K562 (cell line): ENCODE data around the gene FOXO4. TPM values are rescaled to one million over a fixed set of nuclear protein-coding genes. Genes with fewer than 3 reads are reported as not detected.

Experiments used
- ASH1L ChIP-seq: fragments of 450-650 bp; IDR thresholded peaks from 2 replicates; pipeline ENCODE4 v1.6.1; 2018; ENCODE audit warnings: borderline replicate concordance, mild to moderate bottlenecking, low read depth; ENCODE audit not compliant: partially characterized antibody
- CREM ChIP-seq: IDR thresholded peaks from 2 replicates; pipeline ENCODE4 v1.6.1; 2014; ENCODE audit warnings: antibody characterized with exemption, low read depth
- ELF2 ChIP-seq: fragments of 250-450 bp; sonication (Bioruptor Pico); IDR thresholded peaks from 2 replicates; pipeline ENCODE4 v1.5.0; 2021; ENCODE audit warnings: mild to moderate bottlenecking
- GABPA ChIP-seq: fragments of 200-800 bp; sonication (Bioruptor generic); conservative IDR thresholded peaks from 2 replicates; pipeline ENCODE4 v1.6.1; 2016; ENCODE audit warnings: low read depth, missing genetic modification characterization, missing compliant biosample characterization
- GTF2A2 ChIP-seq: IDR thresholded peaks from 2 replicates; pipeline ENCODE4 v1.6.1; 2016; ENCODE audit warnings: mild to moderate bottlenecking, missing genetic modification characterization, missing compliant biosample characterization
- NBN ChIP-seq: fragments of 450-650 bp; IDR thresholded peaks from 2 replicates; pipeline ENCODE4 v1.6.1; 2016; ENCODE audit warnings: low read depth, mild to moderate bottlenecking
- RBM14 ChIP-seq: fragments of 200-400 bp; formaldehyde crosslinking; IDR thresholded peaks from 2 replicates; pipeline ENCODE4 v1.6.1; 2018; ENCODE audit warnings: low read depth, mild to moderate bottlenecking, low read length, moderate library complexity, borderline replicate concordance; ENCODE audit not compliant: insufficient read depth
- SLC30A9 ChIP-seq: fragments of 250-450 bp; sonication (Bioruptor Pico); IDR thresholded peaks from 2 replicates; pipeline ENCODE4 v1.8.0; 2022; ENCODE audit warnings: mild to moderate bottlenecking, moderate library complexity
- TRIM28 ChIP-seq: fragments of 450-650 bp; IDR thresholded peaks from 2 replicates; pipeline ENCODE4 v1.6.1; 2017
- ZBTB7A ChIP-seq: IDR thresholded peaks from 2 replicates; pipeline ENCODE4 v1.6.1; 2011; ENCODE audit warnings: low read depth, mild to moderate bottlenecking, low read length, moderate library complexity, borderline replicate concordance; ENCODE audit not compliant: control insufficient read depth
- ZFP1 ChIP-seq: fragments of 450-650 bp; formaldehyde crosslinking; IDR thresholded peaks from 2 replicates; pipeline ENCODE4 v1.4.0; 2020; ENCODE audit warnings: mild to moderate bottlenecking, mixed read lengths
- ZFX ChIP-seq: sonication (generic); formaldehyde crosslinking; IDR thresholded peaks from 2 replicates; pipeline ENCODE4 v1.8.0; 2022; ENCODE audit warnings: mild to moderate bottlenecking, missing genetic modification reagents, moderate library complexity
- ZNF668 ChIP-seq: fragments of 250-450 bp; sonication (Bioruptor Pico); IDR thresholded peaks from 2 replicates; pipeline ENCODE4 v1.8.0; 2022; ENCODE audit warnings: mild to moderate bottlenecking, inconsistent platforms
- polyA plus RNA-seq, 8 experiments: library from polyadenylated mRNA; depleted of rRNA in 4 of 8; stranded (reverse) in 5 of 8; unstranded in 3 of 8; fragments of >200 nt; fragmentation: Nextera tagmentation in 2 of 8; fragmentation: Illumina TruSeq in 1 of 8; extraction: Ambion mirVana in 2 of 8; extraction: Trizol in 1 of 8; gene quantifications; 2 replicates each; pipeline versions ENCODE4 v1.2.1 to v1.2.3, GENCODE V29; 2011 to 2014; ENCODE audit warnings: inconsistent platforms in 1 of 8, missing spikeins in 1 of 8
- total RNA-seq, 7 experiments: library from RNA; depleted of rRNA in 6 of 7; stranded (reverse); fragments of >200 nt in 6 of 7; fragmentation: Illumina TruSeq in 2 of 7; extraction: Trizol in 2 of 7; gene quantifications; 2 replicates each; pipeline versions ENCODE4 v1.2.1 to v1.2.3, GENCODE V29; 2011 to 2021; ENCODE audit warnings: low replicate concordance in 1 of 7
- TF ChIP-seq, protein P1 (sequence below), 2 experiments: IDR thresholded peaks; 2 replicates each; pipeline ENCODE4 v1.6.1; 2011; ENCODE audit warnings: borderline replicate concordance in 1 of 2, control low read depth in 1 of 2, low read depth in 1 of 2, low read length in 1 of 2, mild to moderate bottlenecking in 1 of 2, mixed read lengths in 1 of 2, moderate library complexity in 1 of 2; ENCODE audit not compliant: insufficient read depth in 1 of 2, insufficient read length in 1 of 2, poor library complexity in 1 of 2, severe bottlenecking in 1 of 2; ENCODE audit errors: extremely low read depth in 1 of 2
- TF ChIP-seq, protein P2 (sequence below): sonication (generic); formaldehyde crosslinking; IDR thresholded peaks from 2 replicates; pipeline ENCODE4 v1.8.1; 2022; ENCODE audit warnings: missing genetic modification reagents
- TF ChIP-seq, protein P3 (sequence below): fragments of 200-800 bp; sonication (Bioruptor generic); IDR thresholded peaks from 2 replicates; pipeline ENCODE4 v1.6.1; 2016; ENCODE audit warnings: missing genetic modification characterization, missing compliant biosample characterization
- TF ChIP-seq, protein P4 (sequence below): fragments of 450-650 bp; IDR thresholded peaks from 2 replicates; pipeline ENCODE4 v1.7.0; 2016; ENCODE audit warnings: borderline replicate concordance

Gene FOXO4
- total and polyA plus RNA-seq, 9 of the 15 experiments (the other 6 are each of a cell fraction or from before 2014, with no cell fraction given), result 0.13 to 26.6 (median 8.5) TPM

DNA sequence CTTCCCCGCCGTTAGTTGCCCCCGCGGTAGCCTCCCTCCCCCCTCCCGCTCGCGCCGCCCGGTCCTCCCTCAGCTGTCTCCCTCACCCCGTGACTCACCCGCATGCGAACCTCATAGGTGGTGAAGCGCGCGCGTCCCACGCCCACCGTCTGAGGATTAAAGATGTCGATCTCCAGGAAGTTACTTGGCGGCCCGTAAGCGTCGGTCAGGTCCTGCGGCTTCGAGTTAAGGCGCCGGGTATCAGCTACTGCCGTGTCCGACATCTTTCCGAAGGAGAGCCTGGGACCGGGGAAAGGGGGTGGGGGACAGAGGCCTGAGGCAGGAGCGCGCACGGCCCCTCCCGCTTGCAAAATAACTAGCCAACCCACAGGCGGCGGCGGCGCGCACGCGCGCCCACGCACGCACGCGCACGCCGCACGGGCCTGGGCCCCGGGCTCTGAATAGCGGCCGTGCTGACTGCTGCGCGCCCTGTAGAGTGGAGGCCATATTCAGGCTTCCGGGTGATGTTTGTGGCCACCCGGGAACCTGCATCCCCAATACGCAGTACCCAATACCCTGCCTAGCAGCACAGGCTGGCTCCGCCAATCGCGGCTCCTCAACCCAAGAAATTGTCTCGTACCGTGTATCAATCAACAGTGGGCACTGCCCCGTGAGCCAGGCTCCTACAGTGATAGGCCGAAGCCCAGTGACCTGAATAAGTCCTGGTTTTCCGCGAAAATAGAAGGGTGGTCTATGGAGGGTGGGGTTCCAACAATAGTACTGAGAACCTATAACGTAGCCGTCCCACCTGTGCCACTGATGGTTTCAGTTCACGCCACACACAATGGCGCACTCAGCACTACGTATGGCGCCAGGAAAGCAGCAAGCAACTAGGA, 27.4 kb upstream of the FOXO4 start, which contains the start of gene SNX12 (continued):
- TF ChIP-seq, protein P1, sequence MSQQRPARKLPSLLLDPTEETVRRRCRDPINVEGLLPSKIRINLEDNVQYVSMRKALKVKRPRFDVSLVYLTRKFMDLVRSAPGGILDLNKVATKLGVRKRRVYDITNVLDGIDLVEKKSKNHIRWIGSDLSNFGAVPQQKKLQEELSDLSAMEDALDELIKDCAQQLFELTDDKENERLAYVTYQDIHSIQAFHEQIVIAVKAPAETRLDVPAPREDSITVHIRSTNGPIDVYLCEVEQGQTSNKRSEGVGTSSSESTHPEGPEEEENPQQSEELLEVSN (IDR thresholded peaks at IDR 0.05; ENCODE audit: borderline replicate concordance in 1 of 2, extremely low read depth in 1 of 2, insufficient read depth in 1 of 2, insufficient read length in 1 of 2, low read depth in 1 of 2, low read length in 1 of 2, poor library complexity in 1 of 2, severe bottlenecking in 1 of 2), result peak; percentile 19 to 46
- TF ChIP-seq ASH1L (peak; percentile 53), NBN (no peak), RBM14 (no peak), ZFP1 (CRISPR knock-in tag) (no peak), ELF2 (no peak), ZNF668 (CRISPR knock-in tag) (no peak), GABPA (tag) (peak; percentile 54; the same call in 1 of the 2 replicates), ZFX (CRISPR knock-in tag) (peak; percentile 22; the same call in 1 of the 2 replicates), CREM (peak; percentile 85), ZBTB7A (no peak; the same call in 1 of the 2 replicates), TRIM28 (no peak), SLC30A9 (CRISPR knock-in tag) (no peak), GTF2A2 (tag) (no peak)
- TF ChIP-seq, protein P2, sequence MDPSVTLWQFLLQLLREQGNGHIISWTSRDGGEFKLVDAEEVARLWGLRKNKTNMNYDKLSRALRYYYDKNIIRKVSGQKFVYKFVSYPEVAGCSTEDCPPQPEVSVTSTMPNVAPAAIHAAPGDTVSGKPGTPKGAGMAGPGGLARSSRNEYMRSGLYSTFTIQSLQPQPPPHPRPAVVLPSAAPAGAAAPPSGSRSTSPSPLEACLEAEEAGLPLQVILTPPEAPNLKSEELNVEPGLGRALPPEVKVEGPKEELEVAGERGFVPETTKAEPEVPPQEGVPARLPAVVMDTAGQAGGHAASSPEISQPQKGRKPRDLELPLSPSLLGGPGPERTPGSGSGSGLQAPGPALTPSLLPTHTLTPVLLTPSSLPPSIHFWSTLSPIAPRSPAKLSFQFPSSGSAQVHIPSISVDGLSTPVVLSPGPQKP (CRISPR knock-in tag), result peak; percentile 76; the same call in 1 of the 2 replicates
- TF ChIP-seq, protein P3, sequence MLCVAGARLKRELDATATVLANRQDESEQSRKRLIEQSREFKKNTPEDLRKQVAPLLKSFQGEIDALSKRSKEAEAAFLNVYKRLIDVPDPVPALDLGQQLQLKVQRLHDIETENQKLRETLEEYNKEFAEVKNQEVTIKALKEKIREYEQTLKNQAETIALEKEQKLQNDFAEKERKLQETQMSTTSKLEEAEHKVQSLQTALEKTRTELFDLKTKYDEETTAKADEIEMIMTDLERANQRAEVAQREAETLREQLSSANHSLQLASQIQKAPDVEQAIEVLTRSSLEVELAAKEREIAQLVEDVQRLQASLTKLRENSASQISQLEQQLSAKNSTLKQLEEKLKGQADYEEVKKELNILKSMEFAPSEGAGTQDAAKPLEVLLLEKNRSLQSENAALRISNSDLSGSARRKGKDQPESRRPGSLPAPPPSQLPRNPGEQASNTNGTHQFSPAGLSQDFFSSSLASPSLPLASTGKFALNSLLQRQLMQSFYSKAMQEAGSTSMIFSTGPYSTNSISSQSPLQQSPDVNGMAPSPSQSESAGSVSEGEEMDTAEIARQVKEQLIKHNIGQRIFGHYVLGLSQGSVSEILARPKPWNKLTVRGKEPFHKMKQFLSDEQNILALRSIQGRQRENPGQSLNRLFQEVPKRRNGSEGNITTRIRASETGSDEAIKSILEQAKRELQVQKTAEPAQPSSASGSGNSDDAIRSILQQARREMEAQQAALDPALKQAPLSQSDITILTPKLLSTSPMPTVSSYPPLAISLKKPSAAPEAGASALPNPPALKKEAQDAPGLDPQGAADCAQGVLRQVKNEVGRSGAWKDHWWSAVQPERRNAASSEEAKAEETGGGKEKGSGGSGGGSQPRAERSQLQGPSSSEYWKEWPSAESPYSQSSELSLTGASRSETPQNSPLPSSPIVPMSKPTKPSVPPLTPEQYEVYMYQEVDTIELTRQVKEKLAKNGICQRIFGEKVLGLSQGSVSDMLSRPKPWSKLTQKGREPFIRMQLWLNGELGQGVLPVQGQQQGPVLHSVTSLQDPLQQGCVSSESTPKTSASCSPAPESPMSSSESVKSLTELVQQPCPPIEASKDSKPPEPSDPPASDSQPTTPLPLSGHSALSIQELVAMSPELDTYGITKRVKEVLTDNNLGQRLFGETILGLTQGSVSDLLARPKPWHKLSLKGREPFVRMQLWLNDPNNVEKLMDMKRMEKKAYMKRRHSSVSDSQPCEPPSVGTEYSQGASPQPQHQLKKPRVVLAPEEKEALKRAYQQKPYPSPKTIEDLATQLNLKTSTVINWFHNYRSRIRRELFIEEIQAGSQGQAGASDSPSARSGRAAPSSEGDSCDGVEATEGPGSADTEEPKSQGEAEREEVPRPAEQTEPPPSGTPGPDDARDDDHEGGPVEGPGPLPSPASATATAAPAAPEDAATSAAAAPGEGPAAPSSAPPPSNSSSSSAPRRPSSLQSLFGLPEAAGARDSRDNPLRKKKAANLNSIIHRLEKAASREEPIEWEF (CRISPR knock-in tag), result peak; percentile 89
- TF ChIP-seq, protein P4, sequence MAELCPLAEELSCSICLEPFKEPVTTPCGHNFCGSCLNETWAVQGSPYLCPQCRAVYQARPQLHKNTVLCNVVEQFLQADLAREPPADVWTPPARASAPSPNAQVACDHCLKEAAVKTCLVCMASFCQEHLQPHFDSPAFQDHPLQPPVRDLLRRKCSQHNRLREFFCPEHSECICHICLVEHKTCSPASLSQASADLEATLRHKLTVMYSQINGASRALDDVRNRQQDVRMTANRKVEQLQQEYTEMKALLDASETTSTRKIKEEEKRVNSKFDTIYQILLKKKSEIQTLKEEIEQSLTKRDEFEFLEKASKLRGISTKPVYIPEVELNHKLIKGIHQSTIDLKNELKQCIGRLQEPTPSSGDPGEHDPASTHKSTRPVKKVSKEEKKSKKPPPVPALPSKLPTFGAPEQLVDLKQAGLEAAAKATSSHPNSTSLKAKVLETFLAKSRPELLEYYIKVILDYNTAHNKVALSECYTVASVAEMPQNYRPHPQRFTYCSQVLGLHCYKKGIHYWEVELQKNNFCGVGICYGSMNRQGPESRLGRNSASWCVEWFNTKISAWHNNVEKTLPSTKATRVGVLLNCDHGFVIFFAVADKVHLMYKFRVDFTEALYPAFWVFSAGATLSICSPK, result no peak
